ENCODE data around the gene DNAJB14. TPM values are rescaled to one million over a fixed set of nuclear protein-coding genes. Genes with fewer than 3 reads are reported as not detected.

The DNAJB14 gene
- total RNA-seq, 2 experiments from 2014 or later: 40.0 to 42.5 TPM

GRCh38 chr4:99872570-99872969, 73.8 kb downstream of the DNAJB14 start:
- H3K36me3 Mint-ChIP-seq (ENCODE audit: low read depth): peaks cover 12% of the 10 kb centered on the region
- DNase-seq (no peak), ATAC-seq (no peak)
- H3K4me1 Mint-ChIP-seq (ENCODE audit: low read depth): peaks cover 8% of the 10 kb centered on the region
- POLR2A ChIA-PET: no interaction called here
- no peaks in the 10 kb centered on the region for H3K27me3 Mint-ChIP-seq
- TF ChIP-seq CTCF (IDR thresholded peaks at IDR 0.05): no peak
- no peak overlapping the region for H3K4me3 Mint-ChIP-seq
- CTCF ChIA-PET: interaction anchor here (1.1 kb wide), 1 partner anchor 228 kb away, joined by 3 read pairs; no protein-coding TSS in a partner anchor
- intact Hi-C loops (cut with micrococcal nuclease): no loop called here
- H3K27ac Mint-ChIP-seq: no peak overlapping the region
- no peaks in the 10 kb centered on the region for H3K9me3 Mint-ChIP-seq

GRCh38 chr4:99868126-99868596, 78.3 kb downstream of the DNAJB14 start:
- ATAC-seq (peak; percentile 93), DNase-seq (peak; percentile 35)
- no peak for TF ChIP-seq CTCF (IDR thresholded peaks at IDR 0.05)
- no peaks in the 10 kb centered on the region for H3K9me3 Mint-ChIP-seq
- no peak overlapping the region for H3K4me3 Mint-ChIP-seq
- H3K27ac Mint-ChIP-seq: peak overlapping the region; percentile 46
- ChIA-PET CTCF (no interaction called here), POLR2A (interaction anchor here (0.8 kb wide), 1 partner anchor 17 kb away, joined by 3 read pairs; no protein-coding TSS in a partner anchor)
- peaks cover 19% of the 10 kb centered on the region for H3K36me3 Mint-ChIP-seq (ENCODE audit: low read depth)
- no peaks in the 10 kb centered on the region for H3K27me3 Mint-ChIP-seq
- H3K4me1 Mint-ChIP-seq (ENCODE audit: low read depth): peaks cover 8% of the 10 kb centered on the region
- intact Hi-C loops (cut with micrococcal nuclease): no loop called here

- intact Hi-C loops (cut with micrococcal nuclease): no loop called here
- no peak for TF ChIP-seq CTCF (IDR thresholded peaks at IDR 0.05)
- H3K36me3 Mint-ChIP-seq (ENCODE audit: low read depth): peaks cover 27% of the 10 kb centered on the region
- no peaks in the 10 kb centered on the region for H3K27me3 Mint-ChIP-seq
- H3K27ac Mint-ChIP-seq: no peak overlapping the region
- POLR2A ChIA-PET: no interaction called here
- H3K9me3 Mint-ChIP-seq: no peaks in the 10 kb centered on the region
- CTCF ChIA-PET: interaction anchor here (1.1 kb wide), 1 partner anchor 52 kb away, joined by 3 read pairs; no protein-coding TSS in a partner anchor
- peaks cover 23% of the 10 kb centered on the region for H3K4me1 Mint-ChIP-seq (ENCODE audit: low read depth)
- no peak for DNase-seq
- H3K4me3 Mint-ChIP-seq: no peak overlapping the region
- ATAC-seq: no peak
These were observed 82.6 kb downstream of the DNAJB14 start for GRCh38 chr4:99863804-99864203.

- intact Hi-C loops (cut with micrococcal nuclease): no loop called here
- no peak for TF ChIP-seq CTCF (IDR thresholded peaks at IDR 0.05)
- DNase-seq: peak; percentile 43
- no peaks in the 10 kb centered on the region for H3K9me3 Mint-ChIP-seq
- H3K36me3 Mint-ChIP-seq (ENCODE audit: low read depth): peaks cover 19% of the 10 kb centered on the region
- ATAC-seq: peak; percentile 80
- ChIA-PET CTCF (interaction anchor here (1.1 to 2.0 kb wide), 4 partner anchors 12 to 54 kb away, joined by 3 to 4 read pairs (median 4); no protein-coding TSS in a partner anchor), POLR2A (interaction anchor here (1.3 kb wide), 1 partner anchor 11 kb away, joined by 8 read pairs; no protein-coding TSS in a partner anchor)
- peaks cover 24% of the 10 kb centered on the region for H3K4me1 Mint-ChIP-seq (ENCODE audit: low read depth)
- H3K27me3 Mint-ChIP-seq: no peaks in the 10 kb centered on the region
- H3K27ac Mint-ChIP-seq: peak overlapping the region; percentile 66
- H3K4me3 Mint-ChIP-seq: no peak overlapping the region
These were observed 85.1 kb downstream of the DNAJB14 start for GRCh38 chr4:99861120-99861905.

GRCh38 chr4:99860521-99860920, 85.9 kb downstream of the DNAJB14 start:
- DNase-seq: no peak
- no peak for ATAC-seq
- Mint-ChIP-seq H3K27ac (no peak overlapping the region), H3K27me3 (no peaks in the 10 kb centered on the region), H3K36me3 (ENCODE audit: low read depth) (peaks cover 17% of the 10 kb centered on the region), H3K9me3 (no peaks in the 10 kb centered on the region), H3K4me3 (no peak overlapping the region), H3K4me1 (ENCODE audit: low read depth) (peaks cover 30% of the 10 kb centered on the region)
- intact Hi-C loops (cut with micrococcal nuclease): no loop called here
- no peak for TF ChIP-seq CTCF (IDR thresholded peaks at IDR 0.05)
- ChIA-PET POLR2A (interaction anchor here (1.3 kb wide), 1 partner anchor 10 kb away, joined by 8 read pairs; no protein-coding TSS in a partner anchor), CTCF (interaction anchor here (1.1 to 1.3 kb wide), 2 partner anchors 14 to 53 kb away, joined by 3 to 4 read pairs; no protein-coding TSS in a partner anchor)

All from activated CD8-positive, alpha-beta T cell treated with anti-CD3 and anti-CD28 coated beads for 36 hours (primary cell).